Liver (tissue), 3 donors: Measurements from ENCODE around the gene MARK2.

Source experiments
- ATF3 ChIP-seq: IDR thresholded peaks from 2 replicates; pipeline ENCODE4 v1.6.1; 2016; ENCODE audit warnings: antibody characterized with exemption
- CTCF ChIP-seq: fragments of 150-350 bp; IDR thresholded peaks from 2 replicates; pipeline ENCODE4 v1.5.1; 2017; ENCODE audit warnings: improper control_type of control experiment, low read depth, low read length; ENCODE audit not compliant: missing input control
- EGR1 ChIP-seq, 2 donors: IDR thresholded peaks; 2 replicates each; pipeline ENCODE4 v1.6.1; 2016 to 2018; ENCODE audit warnings: antibody characterized with exemption in 2 of 2, low read depth in 2 of 2
- GABPA ChIP-seq, 2 donors: IDR thresholded peaks in 1 of 2; conservative IDR thresholded peaks in 1 of 2; 2 replicates each; pipeline ENCODE4 v1.6.1; 2016; ENCODE audit warnings: antibody characterized with exemption in 2 of 2, mild to moderate bottlenecking in 1 of 2, moderate library complexity in 1 of 2
- HNF4G ChIP-seq: IDR thresholded peaks from 2 replicates; pipeline ENCODE4 v1.6.1; 2016; ENCODE audit warnings: antibody characterized with exemption
- MAX ChIP-seq: IDR thresholded peaks from 2 replicates; pipeline ENCODE4 v1.6.1; 2016; ENCODE audit warnings: antibody characterized with exemption
- NR2F2 ChIP-seq: IDR thresholded peaks from 2 replicates; pipeline ENCODE4 v1.6.1; 2016; ENCODE audit warnings: antibody characterized with exemption
- RAD21 ChIP-seq, 2 donors: IDR thresholded peaks; 2 replicates each; pipeline ENCODE4 v1.6.1; 2016; ENCODE audit warnings: antibody characterized with exemption in 2 of 2, mild to moderate bottlenecking in 2 of 2
- SP1 ChIP-seq: IDR thresholded peaks from 2 replicates; pipeline ENCODE4 v1.6.1; 2018; ENCODE audit warnings: antibody characterized with exemption, mild to moderate bottlenecking
- TAF1 ChIP-seq: conservative IDR thresholded peaks from 2 replicates; pipeline ENCODE4 v1.6.1; 2016; ENCODE audit warnings: antibody characterized with exemption, mild to moderate bottlenecking
- YY1 ChIP-seq: IDR thresholded peaks from 2 replicates; pipeline ENCODE4 v1.6.1; 2016; ENCODE audit warnings: antibody characterized with exemption, mild to moderate bottlenecking
- TF ChIP-seq, protein P1 (sequence below): IDR thresholded peaks from 2 replicates; pipeline ENCODE4 v1.6.1; 2016; ENCODE audit warnings: antibody characterized with exemption, mild to moderate bottlenecking
- TF ChIP-seq, protein P2 (sequence below): IDR thresholded peaks from 2 replicates; pipeline ENCODE4 v1.6.1; 2016; ENCODE audit warnings: antibody characterized with exemption
- donor health status: healthy.
- donor health status: healthy.

DNA sequence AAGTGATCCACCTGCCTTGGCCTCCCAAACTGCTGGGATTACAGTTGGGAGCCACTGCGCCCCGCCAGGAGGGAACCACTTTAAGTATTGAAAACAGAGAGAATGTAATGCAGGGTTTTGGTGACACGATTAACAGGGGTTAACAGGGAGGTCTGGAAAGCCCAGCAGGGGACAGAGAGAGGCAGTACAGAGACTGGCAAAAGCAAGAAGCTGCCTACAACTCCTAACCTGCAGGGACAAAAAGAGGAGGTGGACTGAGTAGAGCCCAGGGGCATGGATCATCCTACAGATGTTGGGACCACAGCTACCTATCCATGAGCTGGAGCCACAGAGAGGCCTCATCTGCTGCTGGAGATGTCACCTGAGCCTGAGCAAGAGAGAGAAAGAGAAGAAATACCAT lies 27.4 kb upstream of the MARK2 start:
- TF ChIP-seq RAD21 (IDR thresholded peaks at IDR 0.05) (no peak), CTCF (no peak), HNF4G (no peak), MAX (no peak), YY1 (no peak), SP1 (no peak), TAF1 (no peak), EGR1 (IDR thresholded peaks at IDR 0.05; ENCODE audit: low read depth in 2 of 2) (no peak), ATF3 (no peak), GABPA (IDR thresholded peaks at IDR 0.05 in 1 of 2, conservative IDR thresholded peaks at IDR 0.05 in 1 of 2) (no peak), NR2F2 (no peak)
- TF ChIP-seq, protein P1, sequence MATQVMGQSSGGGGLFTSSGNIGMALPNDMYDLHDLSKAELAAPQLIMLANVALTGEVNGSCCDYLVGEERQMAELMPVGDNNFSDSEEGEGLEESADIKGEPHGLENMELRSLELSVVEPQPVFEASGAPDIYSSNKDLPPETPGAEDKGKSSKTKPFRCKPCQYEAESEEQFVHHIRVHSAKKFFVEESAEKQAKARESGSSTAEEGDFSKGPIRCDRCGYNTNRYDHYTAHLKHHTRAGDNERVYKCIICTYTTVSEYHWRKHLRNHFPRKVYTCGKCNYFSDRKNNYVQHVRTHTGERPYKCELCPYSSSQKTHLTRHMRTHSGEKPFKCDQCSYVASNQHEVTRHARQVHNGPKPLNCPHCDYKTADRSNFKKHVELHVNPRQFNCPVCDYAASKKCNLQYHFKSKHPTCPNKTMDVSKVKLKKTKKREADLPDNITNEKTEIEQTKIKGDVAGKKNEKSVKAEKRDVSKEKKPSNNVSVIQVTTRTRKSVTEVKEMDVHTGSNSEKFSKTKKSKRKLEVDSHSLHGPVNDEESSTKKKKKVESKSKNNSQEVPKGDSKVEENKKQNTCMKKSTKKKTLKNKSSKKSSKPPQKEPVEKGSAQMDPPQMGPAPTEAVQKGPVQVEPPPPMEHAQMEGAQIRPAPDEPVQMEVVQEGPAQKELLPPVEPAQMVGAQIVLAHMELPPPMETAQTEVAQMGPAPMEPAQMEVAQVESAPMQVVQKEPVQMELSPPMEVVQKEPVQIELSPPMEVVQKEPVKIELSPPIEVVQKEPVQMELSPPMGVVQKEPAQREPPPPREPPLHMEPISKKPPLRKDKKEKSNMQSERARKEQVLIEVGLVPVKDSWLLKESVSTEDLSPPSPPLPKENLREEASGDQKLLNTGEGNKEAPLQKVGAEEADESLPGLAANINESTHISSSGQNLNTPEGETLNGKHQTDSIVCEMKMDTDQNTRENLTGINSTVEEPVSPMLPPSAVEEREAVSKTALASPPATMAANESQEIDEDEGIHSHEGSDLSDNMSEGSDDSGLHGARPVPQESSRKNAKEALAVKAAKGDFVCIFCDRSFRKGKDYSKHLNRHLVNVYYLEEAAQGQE: no peak
- TF ChIP-seq, protein P2, sequence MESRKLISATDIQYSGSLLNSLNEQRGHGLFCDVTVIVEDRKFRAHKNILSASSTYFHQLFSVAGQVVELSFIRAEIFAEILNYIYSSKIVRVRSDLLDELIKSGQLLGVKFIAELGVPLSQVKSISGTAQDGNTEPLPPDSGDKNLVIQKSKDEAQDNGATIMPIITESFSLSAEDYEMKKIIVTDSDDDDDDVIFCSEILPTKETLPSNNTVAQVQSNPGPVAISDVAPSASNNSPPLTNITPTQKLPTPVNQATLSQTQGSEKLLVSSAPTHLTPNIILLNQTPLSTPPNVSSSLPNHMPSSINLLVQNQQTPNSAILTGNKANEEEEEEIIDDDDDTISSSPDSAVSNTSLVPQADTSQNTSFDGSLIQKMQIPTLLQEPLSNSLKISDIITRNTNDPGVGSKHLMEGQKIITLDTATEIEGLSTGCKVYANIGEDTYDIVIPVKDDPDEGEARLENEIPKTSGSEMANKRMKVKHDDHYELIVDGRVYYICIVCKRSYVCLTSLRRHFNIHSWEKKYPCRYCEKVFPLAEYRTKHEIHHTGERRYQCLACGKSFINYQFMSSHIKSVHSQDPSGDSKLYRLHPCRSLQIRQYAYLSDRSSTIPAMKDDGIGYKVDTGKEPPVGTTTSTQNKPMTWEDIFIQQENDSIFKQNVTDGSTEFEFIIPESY: no peak
